ENCODE results near the gene OBP2A. TPM values are rescaled to one million over a fixed set of nuclear protein-coding genes. Genes with fewer than 3 reads are reported as not detected.
"Not testable (repeated sequence)": the region's sequence is repeated elsewhere in the genome, so short reads cannot be mapped to it uniquely, and the experiment has no call there.

OBP2A gene
- total RNA-seq, 1 experiment from 2014 or later: not detected

GRCh38 chr9:135513351-135513846, 32.5 kb upstream of the OBP2A start (continued):
- TF ChIP-seq, protein P1, sequence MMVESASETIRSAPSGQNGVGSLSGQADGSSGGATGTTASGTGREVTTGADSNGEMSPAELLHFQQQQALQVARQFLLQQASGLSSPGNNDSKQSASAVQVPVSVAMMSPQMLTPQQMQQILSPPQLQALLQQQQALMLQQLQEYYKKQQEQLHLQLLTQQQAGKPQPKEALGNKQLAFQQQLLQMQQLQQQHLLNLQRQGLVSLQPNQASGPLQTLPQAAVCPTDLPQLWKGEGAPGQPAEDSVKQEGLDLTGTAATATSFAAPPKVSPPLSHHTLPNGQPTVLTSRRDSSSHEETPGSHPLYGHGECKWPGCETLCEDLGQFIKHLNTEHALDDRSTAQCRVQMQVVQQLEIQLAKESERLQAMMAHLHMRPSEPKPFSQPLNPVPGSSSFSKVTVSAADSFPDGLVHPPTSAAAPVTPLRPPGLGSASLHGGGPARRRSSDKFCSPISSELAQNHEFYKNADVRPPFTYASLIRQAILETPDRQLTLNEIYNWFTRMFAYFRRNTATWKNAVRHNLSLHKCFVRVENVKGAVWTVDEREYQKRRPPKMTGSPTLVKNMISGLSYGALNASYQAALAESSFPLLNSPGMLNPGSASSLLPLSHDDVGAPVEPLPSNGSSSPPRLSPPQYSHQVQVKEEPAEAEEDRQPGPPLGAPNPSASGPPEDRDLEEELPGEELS (CRISPR knock-in tag; IDR thresholded peaks at IDR 0.05): no peak
- TF ChIP-seq, protein P2, sequence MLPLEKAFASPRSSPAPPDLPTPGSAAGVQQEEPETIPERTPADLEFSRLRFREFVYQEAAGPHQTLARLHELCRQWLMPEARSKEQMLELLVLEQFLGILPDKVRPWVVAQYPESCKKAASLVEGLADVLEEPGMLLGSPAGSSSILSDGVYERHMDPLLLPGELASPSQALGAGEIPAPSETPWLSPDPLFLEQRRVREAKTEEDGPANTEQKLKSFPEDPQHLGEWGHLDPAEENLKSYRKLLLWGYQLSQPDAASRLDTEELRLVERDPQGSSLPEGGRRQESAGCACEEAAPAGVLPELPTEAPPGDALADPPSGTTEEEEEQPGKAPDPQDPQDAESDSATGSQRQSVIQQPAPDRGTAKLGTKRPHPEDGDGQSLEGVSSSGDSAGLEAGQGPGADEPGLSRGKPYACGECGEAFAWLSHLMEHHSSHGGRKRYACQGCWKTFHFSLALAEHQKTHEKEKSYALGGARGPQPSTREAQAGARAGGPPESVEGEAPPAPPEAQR (CRISPR knock-in tag; IDR thresholded peaks at IDR 0.05): no peak
- no peak for TF ChIP-seq USF2 (CRISPR knock-in tag; IDR thresholded peaks at IDR 0.05)
- no peak for TF ChIP-seq CBFB (CRISPR knock-in tag; IDR thresholded peaks at IDR 0.05; ENCODE audit: low read depth)
- TF ChIP-seq, protein P3, sequence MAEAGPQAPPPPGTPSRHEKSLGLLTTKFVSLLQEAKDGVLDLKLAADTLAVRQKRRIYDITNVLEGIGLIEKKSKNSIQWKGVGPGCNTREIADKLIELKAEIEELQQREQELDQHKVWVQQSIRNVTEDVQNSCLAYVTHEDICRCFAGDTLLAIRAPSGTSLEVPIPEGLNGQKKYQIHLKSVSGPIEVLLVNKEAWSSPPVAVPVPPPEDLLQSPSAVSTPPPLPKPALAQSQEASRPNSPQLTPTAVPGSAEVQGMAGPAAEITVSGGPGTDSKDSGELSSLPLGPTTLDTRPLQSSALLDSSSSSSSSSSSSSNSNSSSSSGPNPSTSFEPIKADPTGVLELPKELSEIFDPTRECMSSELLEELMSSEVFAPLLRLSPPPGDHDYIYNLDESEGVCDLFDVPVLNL (CRISPR knock-in tag; IDR thresholded peaks at IDR 0.05; ENCODE audit: borderline replicate concordance, low read depth): no peak
- TF ChIP-seq NFE2L1 (CRISPR knock-in tag; IDR thresholded peaks at IDR 0.05): no peak
- no peak for TF ChIP-seq KAT7 (CRISPR knock-in tag; IDR thresholded peaks at IDR 0.05; ENCODE audit: borderline replicate concordance)
- TF ChIP-seq, protein P4, sequence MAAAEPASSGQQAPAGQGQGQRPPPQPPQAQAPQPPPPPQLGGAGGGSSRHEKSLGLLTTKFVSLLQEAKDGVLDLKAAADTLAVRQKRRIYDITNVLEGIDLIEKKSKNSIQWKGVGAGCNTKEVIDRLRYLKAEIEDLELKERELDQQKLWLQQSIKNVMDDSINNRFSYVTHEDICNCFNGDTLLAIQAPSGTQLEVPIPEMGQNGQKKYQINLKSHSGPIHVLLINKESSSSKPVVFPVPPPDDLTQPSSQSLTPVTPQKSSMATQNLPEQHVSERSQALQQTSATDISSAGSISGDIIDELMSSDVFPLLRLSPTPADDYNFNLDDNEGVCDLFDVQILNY (CRISPR knock-in tag; IDR thresholded peaks at IDR 0.05): no peak
- no peak for TF ChIP-seq ATF3 (CRISPR knock-in tag; conservative IDR thresholded peaks at IDR 0.05)
- TF ChIP-seq SP1 (CRISPR knock-in tag; conservative IDR thresholded peaks at IDR 0.05): no peak

GRCh38 chr9:135513906-135514305, 32.0 kb upstream of the OBP2A start:
- H3K27me3 Mint-ChIP-seq (ENCODE audit: low read depth); POLR2A ChIA-PET; ATAC-seq; H3K9me3 Mint-ChIP-seq; H3K4me1 Mint-ChIP-seq; H3K27ac Mint-ChIP-seq; H3K4me3 Mint-ChIP-seq; H3K36me3 Mint-ChIP-seq: not testable (repeated sequence)
- peak; percentile 2 for DNase-seq (ENCODE audit: low spot score)
- CTCF ChIA-PET: interaction anchor here (1.7 kb wide), 1 partner anchor 75 kb away, joined by 3 read pairs; no protein-coding TSS in a partner anchor

- TF ChIP-seq GRHL2 (CRISPR knock-in tag; IDR thresholded peaks at IDR 0.05; ENCODE audit: insufficient replicate concordance, severe bottlenecking): no peak
- TF ChIP-seq, protein P5, sequence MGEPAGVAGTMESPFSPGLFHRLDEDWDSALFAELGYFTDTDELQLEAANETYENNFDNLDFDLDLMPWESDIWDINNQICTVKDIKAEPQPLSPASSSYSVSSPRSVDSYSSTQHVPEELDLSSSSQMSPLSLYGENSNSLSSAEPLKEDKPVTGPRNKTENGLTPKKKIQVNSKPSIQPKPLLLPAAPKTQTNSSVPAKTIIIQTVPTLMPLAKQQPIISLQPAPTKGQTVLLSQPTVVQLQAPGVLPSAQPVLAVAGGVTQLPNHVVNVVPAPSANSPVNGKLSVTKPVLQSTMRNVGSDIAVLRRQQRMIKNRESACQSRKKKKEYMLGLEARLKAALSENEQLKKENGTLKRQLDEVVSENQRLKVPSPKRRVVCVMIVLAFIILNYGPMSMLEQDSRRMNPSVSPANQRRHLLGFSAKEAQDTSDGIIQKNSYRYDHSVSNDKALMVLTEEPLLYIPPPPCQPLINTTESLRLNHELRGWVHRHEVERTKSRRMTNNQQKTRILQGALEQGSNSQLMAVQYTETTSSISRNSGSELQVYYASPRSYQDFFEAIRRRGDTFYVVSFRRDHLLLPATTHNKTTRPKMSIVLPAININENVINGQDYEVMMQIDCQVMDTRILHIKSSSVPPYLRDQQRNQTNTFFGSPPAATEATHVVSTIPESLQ (CRISPR knock-in tag; IDR thresholded peaks at IDR 0.05): no peak
- TF ChIP-seq NFE2L1 (CRISPR knock-in tag; IDR thresholded peaks at IDR 0.05): no peak
- no peak for TF ChIP-seq NFYB (CRISPR knock-in tag; conservative IDR thresholded peaks at IDR 0.05; ENCODE audit: low read depth)
- TF ChIP-seq TEAD4 (CRISPR knock-in tag; IDR thresholded peaks at IDR 0.05): no peak
- no peak for TF ChIP-seq NR3C1 (CRISPR knock-in tag; conservative IDR thresholded peaks at IDR 0.05; ENCODE audit: low read depth)
- no peak for TF ChIP-seq ERG (CRISPR knock-in tag; IDR thresholded peaks at IDR 0.05)
- no peak for TF ChIP-seq ATF1 (CRISPR knock-in tag; IDR thresholded peaks at IDR 0.05)
- no peak for ATAC-seq
- POLR2A ChIA-PET: no interaction called here
These were observed 31.4 kb upstream of the OBP2A start for GRCh38 chr9:135514342-135515082.

More at GRCh38 chr9:135514342-135515082, 31.4 kb upstream of the OBP2A start:
- CTCF ChIA-PET: interaction anchor here (1.1 to 1.7 kb wide), 2 partner anchors 10 to 75 kb away, joined by 3 to 7 read pairs; no protein-coding TSS in a partner anchor
- H3K27me3 Mint-ChIP-seq (ENCODE audit: low read depth): no peaks in the 10 kb centered on the region
- H3K36me3 Mint-ChIP-seq: no peaks in the 10 kb centered on the region
- no peaks in the 10 kb centered on the region for H3K4me1 Mint-ChIP-seq
- no peak overlapping the region for H3K27ac Mint-ChIP-seq
- H3K4me3 Mint-ChIP-seq: no peak overlapping the region
- H3K9me3 Mint-ChIP-seq: peaks cover 4% of the 10 kb centered on the region
- peak; percentile 4 for DNase-seq (ENCODE audit: low spot score)

Measured in WTC11 (cell line).